Karpas-422 (cell line): Measurements from ENCODE around the gene GLT6D1. TPM values are rescaled to one million over a fixed set of nuclear protein-coding genes. Genes with fewer than 3 reads are reported as not detected.

ENCODE experiments used
- DNase-seq: peaks from one replicate; pipeline ENCODE4 v3.0.0-alpha.2; 2015
- H2AFZ ChIP-seq: fragments of 200-600 bp; sonication (generic); 2 replicates; pipeline ENCODE4 v1.6.1; 2014; ENCODE audit warnings: antibody characterized with exemption, low read length, mixed read lengths
- H3K27ac ChIP-seq: fragments of 200-600 bp; sonication (generic); 2 replicates; pipeline ENCODE4 v1.5.1; 2014; ENCODE audit warnings: mild to moderate bottlenecking, low read length, moderate library complexity
- H3K27me3 ChIP-seq: fragments of 200-600 bp; sonication (generic); 2 replicates; pipeline ENCODE4 v1.6.1; 2014; ENCODE audit warnings: low read length, mixed read lengths
- H3K36me3 ChIP-seq: fragments of 200-600 bp; sonication (generic); 2 replicates; pipeline ENCODE4 v1.6.1; 2014; ENCODE audit warnings: low read length, mixed read lengths; ENCODE audit not compliant: insufficient read depth
- H3K4me1 ChIP-seq: fragments of 200-600 bp; sonication (generic); 2 replicates; pipeline ENCODE4 v1.6.1; 2014; ENCODE audit warnings: mild to moderate bottlenecking, low read length, mixed read lengths
- H3K4me2 ChIP-seq: fragments of 200-600 bp; sonication (generic); 2 replicates; pipeline ENCODE4 v1.6.1; 2014; ENCODE audit warnings: low read length, low read depth, mild to moderate bottlenecking; ENCODE audit not compliant: poor library complexity, severe bottlenecking
- H3K4me3 ChIP-seq: fragments of 200-600 bp; sonication (generic); 2 replicates; pipeline ENCODE4 v1.5.1; 2014; ENCODE audit warnings: mild to moderate bottlenecking, antibody characterized with exemption, low read length, mixed read lengths
- H3K79me2 ChIP-seq: fragments of 200-600 bp; sonication (generic); 2 replicates; pipeline ENCODE4 v1.6.1; 2014; ENCODE audit warnings: mild to moderate bottlenecking, low read length, mixed read lengths
- H3K9ac ChIP-seq: fragments of 200-600 bp; sonication (generic); 2 replicates; pipeline ENCODE4 v1.6.0; 2014; ENCODE audit warnings: low read length
- H3K9me2 ChIP-seq: fragments of 200-600 bp; sonication (generic), shearing (Covaris generic); replicated peaks from 2 replicates; pipeline ENCODE4 v1.6.0; 2014; ENCODE audit warnings: mild to moderate bottlenecking, low read length, moderate library complexity; ENCODE audit not compliant: insufficient read depth
- H3K9me3 ChIP-seq: fragments of 300-700, 200-600 bp; sonication (generic); 2 replicates; pipeline ENCODE4 v1.6.1; 2014; ENCODE audit warnings: low read length, mixed read lengths
- H4K20me1 ChIP-seq: fragments of 200-600 bp; sonication (generic); 2 replicates; pipeline ENCODE4 v1.6.1; 2014; ENCODE audit warnings: mild to moderate bottlenecking, antibody characterized with exemption, low read length, low read depth; ENCODE audit not compliant: insufficient read depth
- total RNA-seq: library from RNA; depleted of rRNA; stranded (reverse); fragments of >200 nt; shearing (Covaris generic); gene quantifications from 2 replicates; pipeline ENCODE4 v1.2.3, GENCODE V29; 2014; ENCODE audit warnings: low replicate concordance

Gene GLT6D1
- total RNA-seq, 1 experiment from 2014 or later = not detected

GRCh38 chr9:135583688-135584011 is 55.7 kb downstream of the GLT6D1 start:
- DNase-seq = no peak
- H3K9me3 ChIP-seq = no peaks in the 10 kb centered on the region
- no peak overlapping the region for H3K9ac ChIP-seq
- no peak overlapping the region for H3K27ac ChIP-seq
- no peak overlapping the region for H2AFZ ChIP-seq
- H3K4me1 ChIP-seq = no peaks in the 10 kb centered on the region
- H3K27me3 ChIP-seq = no peaks in the 10 kb centered on the region
- H3K9me2 ChIP-seq = no peaks in the 10 kb centered on the region
- no peak overlapping the region for H3K4me2 ChIP-seq
- H3K4me3 ChIP-seq = no peak overlapping the region
- no peaks in the 10 kb centered on the region for H4K20me1 ChIP-seq
- H3K79me2 ChIP-seq = no peaks in the 10 kb centered on the region
- H3K36me3 ChIP-seq = no peaks in the 10 kb centered on the region

DNA sequence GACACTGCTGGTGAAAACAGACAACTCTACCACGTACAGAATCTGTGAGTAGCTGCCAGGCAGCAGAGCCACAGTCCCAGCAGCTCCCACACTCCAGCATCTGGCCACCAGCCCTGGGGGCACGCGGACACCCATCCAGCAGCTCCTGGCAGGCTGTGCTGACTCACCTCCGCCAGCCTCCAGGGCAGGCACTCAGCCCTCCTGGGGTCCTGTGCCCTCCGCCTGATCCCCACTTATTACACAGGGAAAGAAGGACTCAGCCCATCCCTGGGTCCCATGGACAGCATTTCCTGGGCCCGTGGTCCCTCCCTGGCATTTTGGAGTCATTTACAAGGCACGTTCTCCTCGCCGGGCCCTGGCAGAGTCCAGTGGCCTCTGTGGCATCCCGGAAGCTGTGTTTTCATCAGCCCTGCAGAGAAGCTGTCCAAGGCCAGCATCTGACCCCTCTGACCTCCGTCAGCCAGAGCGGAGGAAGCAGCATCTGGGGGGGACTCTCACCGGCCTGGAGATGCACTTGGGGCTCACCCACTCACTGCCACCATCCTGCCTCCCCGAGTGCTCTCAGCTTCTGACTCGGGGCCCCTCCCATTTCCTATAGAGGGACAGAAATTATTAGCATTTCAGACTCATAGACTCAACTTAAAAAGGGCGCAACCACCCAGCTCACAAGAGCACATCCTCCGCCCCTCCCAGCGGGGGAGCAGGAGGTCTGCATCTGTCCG is 56.2 kb downstream of the GLT6D1 start:
- no peaks in the 10 kb centered on the region for H3K27me3 ChIP-seq
- no peaks in the 10 kb centered on the region for H3K9me3 ChIP-seq
- H3K9me2 ChIP-seq = no peaks in the 10 kb centered on the region
- no peak for DNase-seq
- H3K4me3 ChIP-seq = no peak overlapping the region
- no peaks in the 10 kb centered on the region for H3K4me1 ChIP-seq
- no peak overlapping the region for H3K4me2 ChIP-seq
- H3K79me2 ChIP-seq = no peaks in the 10 kb centered on the region
- no peaks in the 10 kb centered on the region for H4K20me1 ChIP-seq
- H3K9ac ChIP-seq = no peak overlapping the region
- no peak overlapping the region for H2AFZ ChIP-seq
- H3K27ac ChIP-seq = no peak overlapping the region
- H3K36me3 ChIP-seq = no peaks in the 10 kb centered on the region

DNA sequence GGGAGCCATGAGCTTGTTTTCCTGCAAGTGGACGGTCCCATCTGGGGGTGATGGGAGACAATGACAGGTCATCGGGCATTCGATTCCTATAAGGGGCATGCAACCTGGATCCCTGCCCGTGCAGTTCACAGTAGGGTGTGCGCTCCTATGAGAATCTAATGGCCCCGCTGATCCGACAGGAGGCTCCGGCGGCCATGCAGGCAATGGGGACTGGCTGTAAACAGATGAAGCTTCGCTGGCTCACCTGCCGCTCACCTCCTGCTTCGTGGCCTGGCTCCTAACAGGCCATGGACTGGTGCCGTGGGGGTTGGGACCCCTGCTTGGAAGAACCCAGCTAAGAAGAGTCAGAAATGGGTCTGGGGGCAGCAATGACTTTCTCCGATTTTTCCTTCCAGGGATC is 56.8 kb downstream of the GLT6D1 start:
- Histone ChIP-seq H3K4me1 (no peaks in the 10 kb centered on the region), H3K79me2 (no peaks in the 10 kb centered on the region), H3K9me2 (no peaks in the 10 kb centered on the region), H4K20me1 (no peaks in the 10 kb centered on the region), H3K36me3 (no peaks in the 10 kb centered on the region), H3K27ac (no peak overlapping the region), H3K9ac (no peak overlapping the region), H3K27me3 (no peaks in the 10 kb centered on the region), H2AFZ (no peak overlapping the region), H3K9me3 (no peaks in the 10 kb centered on the region), H3K4me3 (no peak overlapping the region), H3K4me2 (no peak overlapping the region)
- no peak for DNase-seq

GRCh38 chr9:135581636-135582426 is 57.5 kb downstream of the GLT6D1 start:
- no peaks in the 10 kb centered on the region for H3K27me3 ChIP-seq
- H3K9me3 ChIP-seq = no peaks in the 10 kb centered on the region
- no peak for DNase-seq
- H3K4me1 ChIP-seq = no peaks in the 10 kb centered on the region
- H3K9ac ChIP-seq = no peak overlapping the region
- H3K79me2 ChIP-seq = no peaks in the 10 kb centered on the region
- no peak overlapping the region for H3K4me3 ChIP-seq
- no peaks in the 10 kb centered on the region for H3K36me3 ChIP-seq
- H4K20me1 ChIP-seq = no peaks in the 10 kb centered on the region
- H3K27ac ChIP-seq = no peak overlapping the region
- no peaks in the 10 kb centered on the region for H3K9me2 ChIP-seq
- H3K4me2 ChIP-seq = no peak overlapping the region
- H2AFZ ChIP-seq = no peak overlapping the region

DNA sequence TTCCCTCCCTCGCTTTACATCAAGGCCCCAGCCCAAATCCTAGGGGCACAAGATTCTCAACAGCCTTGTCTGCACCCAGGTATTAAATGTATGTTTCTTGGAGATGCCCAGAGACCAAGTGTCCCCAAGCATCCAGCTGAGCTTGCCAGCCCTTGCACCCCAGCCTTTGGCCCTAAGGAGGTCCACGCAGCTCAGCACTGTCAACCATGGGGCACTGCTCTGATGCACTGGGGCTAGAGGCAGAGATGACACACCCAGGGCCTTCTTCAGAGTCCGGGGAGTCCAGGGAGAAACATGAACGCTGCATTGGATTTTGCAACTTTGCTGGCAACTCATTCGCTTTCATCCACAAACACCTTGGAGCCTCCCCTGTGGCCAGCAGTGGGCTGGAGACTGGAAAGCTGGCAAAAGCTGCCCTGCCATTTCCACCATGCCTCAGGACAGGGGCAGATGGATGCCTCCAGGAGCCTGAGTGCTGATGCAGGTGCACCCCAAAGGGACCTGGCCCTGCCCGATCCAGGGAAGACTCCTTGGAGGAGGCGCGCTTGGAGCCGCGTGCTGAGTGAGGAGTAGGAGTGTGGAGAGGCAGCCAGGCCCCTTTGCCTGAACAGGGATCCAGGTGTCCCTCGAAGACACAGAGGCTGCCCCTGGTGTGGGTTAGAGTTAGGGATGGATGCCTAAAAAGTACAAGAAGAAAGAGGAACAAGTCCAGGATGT is 58.5 kb downstream of the GLT6D1 start:
- Histone ChIP-seq H3K4me2 (no peak overlapping the region), H3K9ac (no peak overlapping the region), H3K36me3 (no peaks in the 10 kb centered on the region), H3K4me3 (no peak overlapping the region), H4K20me1 (no peaks in the 10 kb centered on the region), H3K9me3 (no peaks in the 10 kb centered on the region), H3K79me2 (no peaks in the 10 kb centered on the region), H3K4me1 (no peaks in the 10 kb centered on the region), H3K27me3 (no peaks in the 10 kb centered on the region), H2AFZ (no peak overlapping the region), H3K9me2 (no peaks in the 10 kb centered on the region), H3K27ac (no peak overlapping the region)
- no peak for DNase-seq

DNA sequence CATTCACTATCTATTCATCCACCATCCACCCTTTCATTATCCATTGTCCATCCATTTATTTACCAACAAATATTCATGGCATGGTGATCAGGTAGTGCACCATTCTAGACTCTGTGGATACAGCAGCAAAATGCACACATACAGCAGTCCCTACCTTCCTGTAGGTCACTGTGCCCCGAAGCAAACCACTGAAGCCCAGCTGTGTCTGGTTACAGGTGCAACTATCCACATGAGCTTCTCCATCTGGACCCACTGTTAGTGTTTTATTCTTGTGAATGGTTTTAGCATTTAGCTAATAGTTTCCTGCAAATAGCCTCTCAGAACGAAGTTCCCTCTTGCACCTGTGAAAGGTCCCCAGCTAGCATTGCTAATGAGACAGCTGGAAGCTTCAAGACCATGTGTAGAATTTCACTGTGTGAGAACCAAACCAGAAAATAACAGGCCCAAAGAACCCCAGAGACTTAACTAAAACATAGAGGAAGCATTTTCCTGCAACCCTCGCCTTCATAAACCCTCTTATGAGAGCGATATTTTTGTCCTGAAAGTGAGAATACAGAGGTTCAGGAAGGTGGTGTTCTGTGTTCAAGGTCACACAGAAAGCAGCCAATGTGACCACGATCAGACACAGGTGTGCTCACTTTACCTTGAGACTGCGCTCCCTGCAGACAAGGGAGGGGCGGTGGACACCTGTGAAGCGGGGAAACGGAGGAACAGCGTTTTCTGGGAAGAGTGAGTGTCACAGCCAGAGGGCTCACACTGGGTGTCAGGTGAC is 59.3 kb downstream of the GLT6D1 start:
- H3K4me1 ChIP-seq = no peaks in the 10 kb centered on the region
- H3K9ac ChIP-seq = no peak overlapping the region
- H3K27me3 ChIP-seq = no peaks in the 10 kb centered on the region
- H2AFZ ChIP-seq = no peak overlapping the region
- DNase-seq = no peak
- H3K27ac ChIP-seq = no peak overlapping the region
- no peaks in the 10 kb centered on the region for H3K9me3 ChIP-seq
- no peaks in the 10 kb centered on the region for H4K20me1 ChIP-seq
- no peaks in the 10 kb centered on the region for H3K79me2 ChIP-seq
- no peaks in the 10 kb centered on the region for H3K36me3 ChIP-seq
- H3K4me2 ChIP-seq = no peak overlapping the region
- no peak overlapping the region for H3K4me3 ChIP-seq
- H3K9me2 ChIP-seq = no peaks in the 10 kb centered on the region

DNA sequence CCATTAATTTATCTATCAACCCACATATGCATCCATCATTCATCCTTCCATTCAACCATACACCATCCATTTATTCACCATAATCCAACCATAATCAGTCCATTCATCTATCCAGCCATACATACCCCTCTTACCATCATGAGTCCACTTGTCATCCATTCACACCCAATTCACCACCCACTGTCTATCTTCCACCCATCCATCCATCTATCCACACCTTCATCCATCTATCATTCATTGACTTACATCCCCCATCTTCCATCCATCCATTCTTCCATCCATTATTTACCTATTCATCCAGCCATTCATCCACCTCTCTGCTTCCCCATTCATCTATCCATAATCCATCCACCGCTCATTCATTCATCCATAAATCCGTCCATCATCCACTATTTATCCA is 60.0 kb downstream of the GLT6D1 start:
- Histone ChIP-seq H3K9me2 (no peaks in the 10 kb centered on the region), H3K36me3 (no peaks in the 10 kb centered on the region), H3K9me3 (no peaks in the 10 kb centered on the region), H3K4me1 (no peaks in the 10 kb centered on the region), H3K9ac (no peak overlapping the region), H4K20me1 (no peaks in the 10 kb centered on the region), H3K4me3 (no peak overlapping the region), H3K27me3 (no peaks in the 10 kb centered on the region), H2AFZ (no peak overlapping the region), H3K4me2 (no peak overlapping the region), H3K79me2 (no peaks in the 10 kb centered on the region), H3K27ac (no peak overlapping the region)
- DNase-seq = no peak

DNA sequence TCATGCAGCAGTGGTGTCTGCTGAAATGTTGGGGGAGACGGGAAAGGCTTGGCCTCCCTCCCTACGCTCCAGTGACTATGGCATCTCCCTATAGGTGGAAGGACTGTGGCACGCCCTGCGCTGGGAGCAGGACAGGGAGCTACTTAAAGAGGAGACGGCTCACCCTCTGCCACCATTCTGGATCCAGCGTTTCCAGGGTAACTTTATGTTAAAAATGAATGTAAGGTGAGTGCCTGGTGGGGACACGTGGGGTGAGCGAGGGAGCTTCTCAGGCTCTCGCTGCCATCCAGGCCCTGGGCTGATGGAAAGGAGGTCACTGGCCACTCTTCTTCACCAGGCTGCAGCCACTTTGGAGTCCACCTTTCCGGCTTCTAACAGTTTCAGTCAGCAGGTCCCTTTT is 62.1 kb downstream of the GLT6D1 start:
- H3K79me2 ChIP-seq = no peaks in the 10 kb centered on the region
- no peak overlapping the region for H3K9ac ChIP-seq
- no peaks in the 10 kb centered on the region for H3K27me3 ChIP-seq
- H3K9me2 ChIP-seq = no peaks in the 10 kb centered on the region
- no peak overlapping the region for H3K27ac ChIP-seq
- no peaks in the 10 kb centered on the region for H4K20me1 ChIP-seq
- H3K4me3 ChIP-seq = no peak overlapping the region
- DNase-seq = no peak
- no peaks in the 10 kb centered on the region for H3K9me3 ChIP-seq
- H3K36me3 ChIP-seq = no peaks in the 10 kb centered on the region
- H2AFZ ChIP-seq = no peak overlapping the region
- H3K4me1 ChIP-seq = no peaks in the 10 kb centered on the region
- no peak overlapping the region for H3K4me2 ChIP-seq
